GM19193 (cell line): ENCODE results near the gene TM6SF1.

ENCODE experiments used
- POLR2A ChIP-seq: IDR thresholded peaks from 4 replicates; pipeline ENCODE4 v1.6.1; 2011; ENCODE audit not compliant: insufficient read depth, insufficient read length; ENCODE audit errors: extremely low read depth

TM6SF1 gene

GRCh38 chr15:83132861-83133523 lies 25.5 kb downstream of the TM6SF1 start:
- no peak for TF ChIP-seq POLR2A

GRCh38 chr15:83144771-83145170 lies 37.3 kb downstream of the TM6SF1 start:
- TF ChIP-seq POLR2A = no peak

GRCh38 chr15:83153288-83153687 lies 45.8 kb downstream of the TM6SF1 start:
- no peak for TF ChIP-seq POLR2A

GRCh38 chr15:83155942-83156341 lies 48.5 kb downstream of the TM6SF1 start:
- no peak for TF ChIP-seq POLR2A

GRCh38 chr15:83158393-83158792 lies 50.9 kb downstream of the TM6SF1 start:
- no peak for TF ChIP-seq POLR2A

GRCh38 chr15:83160741-83161140 lies 53.3 kb downstream of the TM6SF1 start:
- no peak for TF ChIP-seq POLR2A

GRCh38 chr15:83163032-83163431 lies 55.6 kb downstream of the TM6SF1 start:
- TF ChIP-seq POLR2A = no peak

- TF ChIP-seq POLR2A = no peak
Measured at GRCh38 chr15:83164111-83164770, 56.8 kb downstream of the TM6SF1 start.

GRCh38 chr15:83164771-83165404 lies 57.4 kb downstream of the TM6SF1 start:
- TF ChIP-seq POLR2A = no peak

- no peak for TF ChIP-seq POLR2A
Measured at GRCh38 chr15:83166218-83166617, 58.8 kb downstream of the TM6SF1 start.

- no peak for TF ChIP-seq POLR2A
Measured at GRCh38 chr15:83166830-83167229, 59.4 kb downstream of the TM6SF1 start.

- TF ChIP-seq POLR2A = no peak
Measured at GRCh38 chr15:83170474-83171165, 63.2 kb downstream of the TM6SF1 start.

- TF ChIP-seq POLR2A = no peak
Measured at GRCh38 chr15:83174891-83175290, 67.4 kb downstream of the TM6SF1 start.

GRCh38 chr15:83178390-83178789 lies 70.9 kb downstream of the TM6SF1 start:
- no peak for TF ChIP-seq POLR2A

- TF ChIP-seq POLR2A = no peak
Measured at GRCh38 chr15:83178869-83179325, 71.5 kb downstream of the TM6SF1 start.
